OCI-M1 (cell line): ENCODE data around the gene MLLT3.

ENCODE experiments used
- DNase-seq: peaks from one replicate; lab custom pipeline; 2025; lab: John Stamatoyannopoulos, UW

The MLLT3 gene

DNA sequence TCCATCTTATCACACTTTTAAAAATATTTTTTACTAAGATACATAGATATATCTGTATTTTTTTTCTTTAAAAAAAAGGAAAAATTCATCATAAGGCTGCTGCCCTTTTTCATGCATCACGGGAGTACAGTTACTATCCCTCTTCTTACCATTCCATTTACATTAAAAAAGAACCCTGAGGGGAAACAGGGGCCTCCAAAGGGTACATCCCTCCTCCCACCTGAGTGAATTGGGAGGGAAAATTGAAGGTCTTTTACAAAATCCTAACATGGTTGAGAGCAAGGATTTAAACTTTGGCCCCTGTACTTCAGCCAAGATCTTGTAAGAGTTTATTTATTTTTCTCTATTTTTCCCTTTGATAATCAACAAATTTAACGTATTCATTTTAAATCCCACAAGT is 319.2 kb downstream of the MLLT3 start:
- DNase-seq = no peak

- no peak for DNase-seq
Observed at GRCh38 chr9:20302197-20302596, 320.1 kb downstream of the MLLT3 start.

DNA sequence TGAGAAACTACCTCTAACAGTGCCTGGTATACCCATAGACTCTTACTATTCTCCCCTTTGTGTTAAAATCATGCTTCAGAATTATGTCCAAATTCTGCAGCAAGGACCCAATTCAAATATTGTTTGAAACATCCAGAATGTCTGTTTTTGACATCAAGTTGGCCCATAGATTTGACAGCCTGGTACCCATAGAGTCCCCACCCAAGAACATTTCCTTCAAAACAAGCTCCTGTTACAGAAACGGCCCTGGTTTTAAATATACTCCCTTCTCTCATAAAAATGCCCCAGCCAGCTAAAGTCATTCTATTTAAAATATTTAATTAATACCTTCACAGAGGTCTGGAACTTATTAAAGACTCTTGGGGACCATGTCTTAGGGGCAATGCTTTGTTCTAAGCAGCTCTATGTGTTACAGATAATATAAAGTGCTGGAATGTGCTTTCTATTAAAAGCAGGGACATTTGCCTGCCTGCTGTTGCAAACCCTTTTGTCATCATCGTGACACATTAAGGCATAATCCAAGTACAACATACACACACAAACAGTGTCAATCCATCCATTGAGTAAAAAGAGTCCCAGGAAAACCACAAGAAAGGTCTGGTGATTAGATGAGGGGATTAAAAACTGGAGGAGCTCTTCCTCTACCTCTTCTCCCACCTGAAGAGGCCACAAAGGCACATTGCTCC is 321.7 kb downstream of the MLLT3 start:
- no peak for DNase-seq

DNA sequence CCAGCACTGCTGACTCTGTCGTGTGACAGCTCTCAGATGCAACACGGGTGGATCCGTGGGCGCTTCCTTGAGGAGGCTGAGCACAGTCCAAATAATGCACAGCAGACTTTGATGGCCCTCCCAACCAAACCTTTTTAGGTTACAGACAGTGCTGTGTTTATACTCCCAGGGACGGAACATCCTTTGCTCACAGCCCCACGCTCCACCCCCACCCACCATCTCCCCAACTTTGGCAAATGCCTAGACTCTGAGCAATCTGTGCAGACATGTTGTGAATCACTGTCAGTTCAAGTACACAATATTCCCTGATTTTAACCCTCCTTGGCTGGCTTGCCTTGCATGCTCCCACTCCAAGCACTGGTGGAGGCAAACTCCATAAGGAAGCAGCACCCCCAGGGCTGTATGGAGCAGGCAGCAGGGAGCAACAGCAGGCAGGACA is 324.6 kb downstream of the MLLT3 start:
- DNase-seq = no peak

DNA sequence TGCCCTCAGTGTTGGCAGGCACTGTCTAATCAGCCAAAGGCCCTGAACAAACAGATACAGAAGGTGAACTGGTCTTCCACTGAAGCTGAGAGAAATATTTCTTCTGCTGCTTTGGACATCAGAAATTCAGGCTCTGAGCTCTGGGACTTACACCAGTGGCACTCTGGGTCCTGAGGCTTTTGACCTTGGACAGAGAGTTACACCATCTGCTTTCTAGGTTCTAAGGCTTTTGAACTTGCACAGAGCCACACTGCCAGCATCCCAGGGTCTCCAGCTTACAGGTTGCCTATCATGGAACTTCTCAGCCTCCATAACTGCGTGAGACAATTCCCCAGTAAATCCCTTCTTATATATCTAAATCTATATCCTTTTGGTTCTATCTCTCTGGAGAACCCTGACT is 326.7 kb downstream of the MLLT3 start:
- no peak for DNase-seq

- no peak for DNase-seq
Observed at GRCh38 chr9:20294046-20294750, 328.1 kb downstream of the MLLT3 start.

GRCh38 chr9:20292002-20292401 is 330.3 kb downstream of the MLLT3 start:
- no peak for DNase-seq
